Measurements from ENCODE around the gene SARS1.

The SARS1 gene

DNA sequence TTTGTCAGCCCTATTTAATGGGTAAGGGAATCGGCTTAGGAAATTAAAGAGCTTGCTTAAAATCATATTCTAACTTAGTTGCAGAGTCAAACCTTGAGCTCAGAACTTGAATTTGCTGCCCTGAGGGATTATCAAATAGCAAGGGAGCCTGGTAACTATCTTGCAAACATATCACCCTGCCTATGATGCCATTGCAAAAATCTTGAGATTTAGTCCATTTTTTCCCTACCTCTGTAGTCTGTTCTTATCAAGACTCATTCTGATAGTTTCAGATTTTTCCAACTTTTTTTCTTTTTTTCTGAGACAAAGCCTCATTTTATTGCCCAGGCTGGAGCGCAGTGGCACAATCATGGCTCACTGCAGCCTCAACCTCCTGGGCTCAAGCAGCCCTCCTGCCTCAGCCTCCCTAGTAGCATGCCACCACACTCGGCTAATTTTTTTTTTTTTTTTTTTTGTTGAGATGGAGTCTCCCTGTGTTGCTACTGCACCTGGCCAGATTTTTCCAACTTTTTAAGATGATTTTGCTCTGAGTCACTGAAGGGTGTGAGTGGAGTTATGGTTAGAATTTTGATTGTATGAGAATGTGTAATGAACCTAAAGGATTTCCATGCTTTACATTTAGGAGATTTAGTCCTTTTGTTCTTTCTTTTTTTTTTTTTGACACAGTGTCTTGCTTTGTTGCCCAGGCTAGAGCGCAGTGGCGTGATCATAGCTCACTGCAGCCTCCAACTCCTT is 12.2 kb downstream of the SARS1 start:
- no peak for DNase-seq (ENCODE audit: low spot score)

DNA sequence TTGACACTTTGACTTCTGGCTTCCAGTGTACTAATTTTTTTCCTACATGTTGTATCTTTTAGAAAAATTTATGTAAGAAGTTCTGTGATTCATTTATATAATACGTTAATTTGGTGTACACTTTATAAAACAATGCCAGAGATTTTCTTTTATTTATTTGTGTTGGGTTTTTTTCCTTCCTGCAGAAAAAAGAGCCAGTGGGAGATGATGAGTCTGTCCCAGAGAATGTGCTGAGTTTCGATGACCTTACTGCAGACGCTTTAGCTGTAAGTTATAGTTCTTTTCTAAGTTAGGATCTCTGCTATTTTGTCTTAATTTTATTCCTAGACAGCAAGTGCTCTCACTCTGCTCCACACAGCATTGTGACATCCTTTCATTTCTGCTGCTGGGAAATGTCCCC is 14.4 kb downstream of the SARS1 start:
- no peak for DNase-seq (ENCODE audit: low spot score)

DNA sequence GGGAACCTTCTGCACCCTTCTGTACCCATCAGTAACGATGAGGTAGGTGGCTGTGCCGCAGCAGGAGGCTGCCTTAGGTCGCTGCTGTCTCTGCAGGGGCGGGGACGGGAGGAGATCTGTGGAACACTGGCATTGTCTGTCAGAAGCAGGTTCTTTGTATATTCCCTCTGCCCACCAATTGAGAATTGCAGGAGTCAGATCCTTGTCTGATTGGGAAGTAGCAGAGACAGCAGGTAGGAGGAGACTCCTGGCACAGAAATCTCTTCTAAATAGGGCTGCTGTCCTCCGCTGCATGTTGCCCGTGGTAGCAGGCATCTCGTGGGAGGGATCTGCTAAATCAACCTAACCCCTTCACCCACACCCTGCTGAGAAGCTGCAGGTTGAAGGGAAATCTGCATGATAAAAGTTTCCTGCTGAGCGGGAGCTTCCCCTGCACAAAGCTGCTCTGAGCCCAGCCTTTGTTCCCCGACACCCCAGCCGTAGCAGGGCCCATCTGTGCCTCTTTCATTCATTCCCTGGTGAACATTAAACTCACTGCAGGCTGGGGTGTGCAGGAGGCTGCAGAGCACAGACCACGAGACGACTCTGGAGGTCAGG is 15.9 kb downstream of the SARS1 start:
- no peak for DNase-seq (ENCODE audit: low spot score)

DNA sequence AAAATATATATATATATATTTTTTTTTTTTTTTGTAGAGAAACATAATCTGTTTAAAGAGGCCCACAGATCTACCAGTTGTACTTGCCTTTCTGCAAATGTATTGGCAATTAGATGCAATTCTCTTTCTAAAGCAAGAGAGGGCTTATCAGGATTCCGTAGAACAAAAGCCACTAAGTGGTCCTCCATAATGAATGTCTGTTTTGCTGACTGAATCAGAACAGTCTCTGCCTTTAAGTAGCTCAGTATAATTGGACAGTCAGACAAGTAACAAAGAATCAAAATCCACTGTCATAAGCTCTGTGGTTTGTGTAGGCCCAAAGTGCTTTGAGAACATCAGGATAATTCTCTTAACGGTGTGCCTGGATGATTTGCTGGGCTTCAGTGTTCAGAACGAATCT is 17.3 kb downstream of the SARS1 start:
- no peak for DNase-seq (ENCODE audit: low spot score)

DNA sequence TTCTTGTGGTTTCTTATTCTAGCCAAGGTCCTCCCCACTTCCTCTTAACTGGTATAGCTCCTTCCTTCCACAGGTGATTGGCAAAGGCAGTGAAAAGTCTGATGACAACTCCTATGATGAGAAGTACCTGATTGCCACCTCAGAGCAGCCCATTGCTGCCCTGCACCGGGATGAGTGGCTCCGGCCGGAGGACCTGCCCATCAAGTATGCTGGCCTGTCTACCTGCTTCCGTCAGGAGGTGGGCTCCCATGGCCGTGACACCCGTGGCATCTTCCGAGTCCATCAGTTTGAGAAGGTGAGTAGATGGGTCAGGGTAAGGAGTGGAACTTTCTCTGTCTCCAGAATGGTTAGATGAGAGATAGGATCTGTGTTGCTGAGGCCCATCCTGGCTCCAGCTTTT is 21.4 kb downstream of the SARS1 start:
- DNase-seq (ENCODE audit: low spot score) = no peak

DNA sequence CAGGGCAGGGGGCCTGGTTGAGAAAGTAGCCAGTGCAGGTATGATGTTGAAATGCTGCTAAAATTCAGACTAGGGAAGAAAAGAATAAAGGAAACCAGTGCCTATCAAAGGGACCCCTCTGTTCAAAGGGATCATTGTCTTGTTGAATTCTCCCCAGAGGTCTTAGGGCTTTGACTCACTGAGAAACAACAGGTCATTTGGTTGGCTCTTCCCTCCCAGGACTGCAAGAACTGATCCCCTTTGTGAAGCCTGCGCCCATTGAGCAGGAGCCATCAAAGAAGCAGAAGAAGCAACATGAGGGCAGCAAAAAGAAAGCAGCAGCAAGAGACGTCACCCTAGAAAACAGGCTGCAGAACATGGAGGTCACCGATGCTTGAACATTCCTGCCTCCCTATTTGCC is 23.8 kb downstream of the SARS1 start:
- no peak for DNase-seq (ENCODE audit: low spot score)

DNA sequence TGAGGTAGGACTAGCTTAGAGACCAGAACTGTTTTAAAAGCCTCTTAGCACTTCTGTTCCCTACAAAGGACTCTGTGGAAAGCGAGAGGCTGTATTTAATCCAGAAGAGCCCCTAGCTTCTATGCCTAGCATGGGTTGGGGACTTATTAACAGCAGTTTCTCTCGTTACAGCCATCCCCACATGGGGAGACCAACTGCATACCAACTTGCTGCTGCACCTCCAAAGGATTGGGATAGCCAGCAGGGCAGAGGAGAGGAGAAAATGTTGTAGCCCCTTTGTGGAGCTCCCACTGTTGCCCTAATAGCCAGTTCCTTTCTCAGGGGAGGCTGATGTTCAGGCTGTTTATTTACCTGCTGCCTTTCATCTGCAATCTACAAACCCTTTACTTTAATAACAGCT is 24.7 kb downstream of the SARS1 start:
- no peak for DNase-seq (ENCODE audit: low spot score)

DNA sequence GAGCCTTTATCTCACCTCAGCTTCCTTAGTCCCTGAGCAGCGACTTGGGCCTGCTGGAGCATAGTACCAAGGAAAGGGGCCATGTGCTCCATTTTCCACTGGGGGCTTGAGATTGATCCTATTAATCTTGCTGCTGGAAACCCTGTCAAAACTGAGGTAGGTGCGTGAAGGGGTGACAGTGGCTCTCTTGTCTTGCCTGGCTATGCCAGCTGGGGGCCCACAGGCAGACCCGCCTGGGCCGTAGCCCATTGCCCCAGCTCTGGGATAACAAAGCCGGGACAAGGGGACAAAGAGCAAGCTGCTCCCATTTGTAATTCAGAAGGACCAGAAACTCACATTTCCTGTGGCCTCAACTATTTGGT is 25.3 kb downstream of the SARS1 start:
- DNase-seq (ENCODE audit: low spot score) = no peak

DNA sequence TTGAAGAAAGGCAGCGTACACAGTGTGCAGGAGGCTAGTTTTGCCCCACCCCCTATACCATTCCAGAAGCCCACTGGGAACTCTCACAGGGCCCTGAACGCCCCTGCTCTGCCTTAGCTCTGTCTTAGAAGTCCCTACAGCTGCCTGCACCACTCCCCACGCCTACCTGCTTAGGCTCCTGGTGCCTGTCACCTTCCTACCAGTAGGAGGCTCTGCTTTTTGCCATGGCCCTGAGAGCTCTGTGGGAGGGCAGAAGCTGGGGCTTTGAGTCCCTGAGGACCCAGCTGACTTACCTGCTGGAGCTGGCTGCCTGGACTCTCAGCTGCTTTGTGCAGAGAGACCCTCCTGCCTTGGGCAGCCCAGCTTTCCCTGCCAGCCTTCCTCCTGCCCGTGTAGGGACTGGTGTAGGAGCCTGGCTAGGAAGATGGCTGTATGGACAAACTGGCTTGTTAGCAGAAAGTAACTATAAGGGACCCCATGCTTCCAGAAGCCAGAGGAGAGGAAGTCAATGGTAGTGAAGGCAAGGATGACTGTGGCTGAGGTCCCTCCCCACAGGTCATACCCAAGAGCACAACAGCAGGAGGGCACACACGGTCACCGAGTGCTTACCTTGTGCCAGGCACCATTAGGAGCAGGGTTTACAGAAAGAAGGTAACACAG is 25.8 kb downstream of the SARS1 start:
- peak; percentile 62 for DNase-seq (ENCODE audit: low spot score)

DNA sequence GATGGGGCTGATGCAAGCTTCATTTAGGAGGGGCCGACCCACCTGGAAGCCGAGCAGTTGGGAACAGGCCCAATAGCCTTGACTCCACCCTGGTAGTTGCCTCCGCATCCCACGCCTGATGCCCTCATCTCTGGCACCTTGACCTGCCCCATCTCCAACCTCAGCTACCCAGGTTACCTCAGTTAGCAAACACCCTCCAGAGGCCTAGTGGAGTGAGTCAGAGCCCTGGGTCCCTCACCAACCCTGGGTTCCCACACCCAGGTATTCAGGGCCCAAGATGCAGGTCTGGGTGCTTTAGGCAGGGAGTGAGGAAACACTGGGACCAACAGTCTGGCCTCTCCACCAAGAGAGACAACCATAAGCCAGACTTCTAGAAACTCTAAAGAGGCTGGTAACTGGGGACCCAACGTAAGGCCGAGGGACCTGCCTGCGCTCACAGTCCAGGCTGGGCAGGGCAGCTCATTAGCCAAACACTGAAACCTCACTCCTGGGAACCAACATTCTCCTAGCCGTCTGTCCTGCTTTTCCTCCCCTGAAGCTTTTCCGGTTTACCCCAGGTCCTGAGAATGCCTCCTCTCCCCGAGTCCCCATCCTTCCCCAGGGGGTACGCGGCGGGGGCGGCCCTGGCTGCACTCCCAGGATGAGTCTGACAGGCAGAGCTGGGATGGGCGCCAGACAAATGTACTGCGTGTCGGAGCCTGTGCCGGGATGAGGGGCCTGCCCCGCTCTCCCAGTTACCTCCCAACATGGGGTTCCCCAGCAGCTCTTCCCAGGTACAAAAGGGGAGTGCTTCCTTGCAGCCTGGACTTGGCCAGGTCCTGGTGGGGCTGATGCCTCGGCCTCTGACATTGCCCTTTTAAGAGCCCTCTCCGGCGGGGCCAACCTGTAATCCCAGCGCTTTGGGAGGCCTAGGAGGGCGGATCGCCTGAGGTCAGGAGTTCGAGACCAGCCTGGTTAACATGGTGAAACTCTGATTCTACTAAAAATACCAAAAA is 26.7 kb downstream of the SARS1 start:
- DNase-seq (ENCODE audit: low spot score) = peak; percentile 80

DNA sequence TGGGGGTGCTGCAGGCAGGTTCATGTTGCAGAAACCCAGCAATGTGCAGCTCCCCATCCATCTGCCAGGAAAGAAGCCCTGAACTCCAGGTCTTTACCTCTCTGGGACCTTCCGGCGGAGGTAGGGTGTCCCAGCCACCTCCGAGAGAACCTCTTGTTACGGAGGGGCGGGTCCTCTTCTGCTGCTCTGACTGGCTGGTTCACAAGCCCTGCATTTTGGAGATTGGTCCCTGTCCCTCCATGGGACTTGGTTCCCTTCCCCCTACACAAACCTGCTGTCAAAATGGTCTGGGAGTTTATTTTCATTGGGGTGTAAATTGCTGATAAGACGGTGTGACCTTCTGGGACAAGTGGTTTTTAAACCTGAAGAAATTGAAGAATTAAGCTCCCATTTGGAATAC is 27.6 kb downstream of the SARS1 start:
- no peak for DNase-seq (ENCODE audit: low spot score)

DNA sequence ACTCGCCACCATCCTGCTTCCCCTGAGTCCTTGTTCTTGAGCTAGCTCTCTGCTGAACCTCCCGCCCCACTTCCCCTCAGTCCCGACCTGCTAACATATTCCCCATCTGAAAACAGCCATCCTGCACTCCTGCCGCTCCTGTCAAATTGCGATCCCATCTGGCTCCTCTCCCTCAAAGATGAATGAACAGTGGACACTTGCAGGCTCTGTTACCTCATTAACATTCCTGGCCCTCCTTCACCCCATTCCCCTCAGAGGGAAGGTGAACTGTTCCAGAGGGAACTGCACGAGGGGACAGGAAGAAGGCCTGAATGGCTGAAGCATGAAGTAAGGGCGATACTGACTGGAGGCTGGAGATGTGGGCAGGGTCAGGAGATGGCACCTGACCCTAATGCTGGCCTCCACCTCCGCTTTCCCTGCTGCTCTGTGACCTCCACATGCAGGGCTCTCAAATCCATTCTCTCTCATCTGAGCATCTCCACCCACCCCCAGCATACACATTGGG is 28.2 kb downstream of the SARS1 start:
- DNase-seq (ENCODE audit: low spot score) = no peak

DNA sequence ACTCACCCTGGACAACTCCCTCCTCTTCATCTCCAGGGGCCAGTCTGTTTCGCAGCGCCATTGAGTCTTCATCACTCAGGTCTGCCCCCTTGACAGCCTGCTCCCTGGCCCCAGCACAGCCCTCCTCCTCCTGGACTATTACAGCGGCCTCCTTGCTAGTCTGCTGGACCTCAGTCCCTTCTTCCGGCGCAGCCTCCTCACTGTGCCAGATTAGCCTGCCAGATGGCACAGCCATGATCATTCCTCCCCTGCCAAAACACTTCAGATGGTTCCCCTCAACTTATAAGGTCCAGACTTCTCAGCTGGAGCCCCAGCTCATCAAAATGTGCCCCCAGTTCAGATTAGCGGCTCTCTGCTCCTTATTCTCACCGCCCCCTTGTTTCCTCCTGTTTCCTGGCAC is 28.7 kb downstream of the SARS1 start:
- peak; percentile 50 for DNase-seq (ENCODE audit: low spot score)

DNA sequence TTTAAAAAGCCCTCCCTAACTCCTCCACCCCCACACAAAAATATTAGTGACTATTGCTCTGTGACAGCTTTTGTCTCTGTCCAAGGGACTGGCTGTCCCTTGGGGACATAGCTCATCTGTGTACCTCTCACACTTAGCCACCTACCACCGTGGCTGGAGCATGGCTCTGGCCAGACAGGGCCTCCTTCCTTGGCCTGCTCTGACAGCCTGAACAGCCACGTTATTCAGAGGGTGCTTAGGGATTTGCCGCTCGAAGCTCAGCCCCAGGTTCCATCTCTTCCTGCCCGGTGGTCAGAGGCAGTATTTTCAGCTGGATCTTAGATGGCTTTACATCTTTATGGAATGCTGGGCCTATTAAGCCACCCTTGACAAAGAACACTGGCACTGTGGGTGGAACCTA is 29.5 kb downstream of the SARS1 start:
- DNase-seq (ENCODE audit: low spot score) = no peak

DNA sequence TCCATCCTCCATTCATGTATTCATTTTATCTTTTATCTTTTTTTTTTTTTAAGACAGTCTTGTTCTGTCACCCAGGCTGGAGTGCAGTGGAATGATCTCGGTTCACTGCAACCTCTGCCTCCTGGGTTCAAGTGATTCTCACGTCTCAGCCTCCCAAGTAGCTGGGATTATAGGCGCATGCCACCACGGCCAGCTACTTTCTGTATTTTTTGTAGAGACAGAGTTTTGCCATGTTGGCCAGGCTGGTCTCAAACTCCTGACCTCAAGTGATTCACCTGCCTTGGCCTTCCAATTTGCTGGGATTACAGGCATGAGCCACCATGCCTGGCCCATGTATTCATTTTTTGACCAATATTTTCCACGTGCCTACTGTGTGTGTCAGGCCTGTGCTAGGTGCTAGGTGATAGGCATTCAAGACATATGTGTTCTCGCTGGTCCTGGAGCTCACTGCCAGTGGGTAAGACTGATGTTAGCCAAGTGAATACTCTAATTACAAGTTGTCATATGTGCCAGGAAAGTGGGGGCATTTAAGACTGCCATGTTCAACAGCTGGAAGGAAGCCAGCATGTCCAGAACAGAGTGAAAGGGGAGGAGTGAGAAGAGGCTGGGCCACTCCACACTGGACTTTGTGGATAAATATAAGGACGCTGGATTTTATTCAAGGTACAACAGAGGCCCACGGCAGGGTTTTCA is 30.3 kb downstream of the SARS1 start:
- no peak for DNase-seq (ENCODE audit: low spot score)

DNA sequence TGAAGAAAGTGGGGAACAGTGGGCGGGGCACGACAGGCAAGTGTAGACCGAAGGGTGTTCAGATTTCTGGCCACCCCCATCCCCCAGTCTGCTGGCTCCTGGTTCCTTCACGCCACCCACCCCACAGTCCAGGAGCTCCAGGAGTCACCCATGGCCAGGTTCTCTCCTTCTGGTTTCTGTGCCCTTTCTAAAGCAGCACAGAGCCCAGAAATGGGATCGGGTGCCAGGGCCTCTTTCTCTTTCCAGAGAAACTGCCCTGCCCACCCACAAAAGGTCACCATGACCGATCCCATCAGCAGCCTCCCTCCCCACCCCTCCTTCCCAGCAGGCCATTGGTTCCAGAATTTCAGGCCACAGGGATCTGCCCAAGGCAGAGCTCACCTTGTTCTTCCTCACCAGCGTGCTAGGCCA is 32.4 kb downstream of the SARS1 start:
- DNase-seq (ENCODE audit: low spot score) = no peak

DNA sequence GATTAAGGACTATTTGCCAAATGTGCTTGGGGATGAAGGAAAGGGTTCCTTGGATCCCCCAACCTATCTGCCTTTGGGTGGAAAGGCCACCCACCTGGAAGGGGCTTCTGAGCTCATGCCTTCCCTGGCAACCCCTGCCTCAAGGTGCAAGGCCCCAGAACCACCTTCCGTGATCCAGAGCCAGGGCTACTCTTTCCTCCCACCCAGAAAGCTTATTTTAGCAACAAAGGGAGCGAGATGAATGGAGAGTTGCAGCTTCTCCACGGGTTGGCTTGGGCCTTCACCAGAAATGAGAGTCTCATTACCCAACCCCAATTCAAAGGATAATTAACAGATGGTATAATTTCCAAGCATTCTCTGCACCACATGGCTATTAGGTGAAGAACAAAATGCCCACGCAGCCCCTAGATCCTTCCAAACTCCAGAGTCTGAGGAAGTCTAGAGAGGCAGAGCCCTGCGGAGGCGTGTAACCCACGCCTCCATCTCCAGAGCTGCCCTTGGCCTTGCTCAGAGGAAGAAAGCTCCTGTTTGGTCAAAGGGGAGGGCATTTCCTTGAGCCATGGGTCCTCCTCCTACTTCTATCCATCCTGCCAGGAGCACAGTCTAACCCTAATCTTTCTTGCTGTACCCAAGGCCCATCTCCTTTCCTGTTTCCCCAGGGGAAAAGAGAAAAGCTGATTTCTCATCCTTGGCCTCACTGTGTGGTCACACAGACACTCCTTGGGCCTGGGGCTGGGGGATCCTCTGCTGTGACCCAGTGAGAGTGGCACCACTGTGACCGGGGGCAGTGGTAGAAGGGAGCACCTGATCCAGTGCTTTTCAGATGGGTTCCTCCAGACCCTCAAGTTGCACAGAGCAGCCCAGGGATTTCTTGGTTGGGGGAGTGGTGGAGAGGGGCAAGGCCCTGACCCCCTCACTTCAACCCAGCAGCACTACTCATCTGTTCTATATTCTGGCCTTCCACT is 34.0 kb downstream of the SARS1 start:
- no peak for DNase-seq (ENCODE audit: low spot score)

DNA sequence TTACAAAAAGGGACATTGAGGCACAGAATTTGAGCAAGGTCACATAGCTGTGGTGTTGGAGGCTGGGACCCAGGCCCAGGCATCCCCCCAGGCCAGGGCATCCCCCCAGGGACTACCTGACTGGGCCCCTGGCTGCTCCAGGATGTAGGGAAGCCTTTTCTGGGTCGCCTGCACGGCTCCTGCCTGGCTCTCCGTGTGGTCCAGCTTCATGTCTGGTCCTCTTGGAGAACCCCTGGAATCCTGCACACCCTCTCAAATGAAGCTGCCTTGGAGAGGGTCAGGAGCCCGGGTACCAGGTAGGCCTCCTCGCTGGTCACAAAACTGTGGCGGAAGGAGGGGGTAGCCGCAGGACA is 34.7 kb downstream of the SARS1 start:
- no peak for DNase-seq (ENCODE audit: low spot score)

DNA sequence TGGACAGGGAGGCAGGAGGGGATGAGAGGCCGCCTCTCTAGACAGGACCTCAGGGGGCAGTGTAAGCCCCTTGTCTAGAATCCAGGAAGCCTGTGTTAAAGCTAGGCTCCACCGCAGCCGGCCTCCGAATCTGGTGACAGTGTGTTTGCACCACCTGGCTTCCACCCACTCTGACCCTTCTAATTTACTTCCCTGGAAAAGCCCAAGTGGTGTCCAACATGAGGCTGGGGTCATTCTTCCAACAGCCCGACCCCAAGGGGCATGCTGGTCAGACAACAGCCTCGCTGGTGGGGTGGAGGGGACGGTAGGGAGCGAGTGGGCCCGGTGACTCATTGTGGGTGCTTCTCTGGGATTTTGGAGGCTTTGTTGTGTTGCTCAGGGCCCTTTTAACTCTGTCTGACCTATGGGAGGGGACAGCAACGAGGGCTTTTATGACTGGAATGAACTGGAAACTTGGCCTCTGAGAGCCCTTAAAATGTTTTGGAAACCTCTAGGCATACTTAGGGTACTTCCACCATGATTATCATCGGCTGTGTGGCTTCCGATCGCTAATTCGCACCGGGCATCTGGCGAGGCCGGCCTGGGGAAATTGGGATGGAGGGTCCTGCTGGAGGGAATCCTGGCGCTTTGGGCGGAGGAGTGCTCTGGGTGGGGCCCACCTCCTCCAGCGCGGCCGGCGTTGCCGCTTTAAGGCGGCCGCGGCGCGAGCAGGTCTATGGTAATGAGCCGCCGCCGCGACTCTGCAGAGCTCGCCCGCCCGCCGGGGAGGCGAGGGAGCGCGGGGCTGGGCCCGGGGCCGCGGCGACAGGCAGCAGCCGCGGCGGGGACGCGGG is 35.3 kb downstream of the SARS1 start, which contains the start of gene CELSR2:
CELSR2 (plus strand) TSS at position 743 of the 833 bp plus-strand sequence. CDS start 541 bp downstream, outside the sequence.
- peak; percentile 89 for DNase-seq (ENCODE audit: low spot score)

All from AG20443 (cell line).